ENCODE measurements around the gene FBF1. TPM values are rescaled to one million over a fixed set of nuclear protein-coding genes. Genes with fewer than 3 reads are reported as not detected.

The FBF1 gene
- total and polyA plus RNA-seq, 9 of the 15 experiments (the other 6 are each of a cell fraction or from before 2014, with no cell fraction given): 0.46 to 14.9 (median 7.5) TPM

DNA sequence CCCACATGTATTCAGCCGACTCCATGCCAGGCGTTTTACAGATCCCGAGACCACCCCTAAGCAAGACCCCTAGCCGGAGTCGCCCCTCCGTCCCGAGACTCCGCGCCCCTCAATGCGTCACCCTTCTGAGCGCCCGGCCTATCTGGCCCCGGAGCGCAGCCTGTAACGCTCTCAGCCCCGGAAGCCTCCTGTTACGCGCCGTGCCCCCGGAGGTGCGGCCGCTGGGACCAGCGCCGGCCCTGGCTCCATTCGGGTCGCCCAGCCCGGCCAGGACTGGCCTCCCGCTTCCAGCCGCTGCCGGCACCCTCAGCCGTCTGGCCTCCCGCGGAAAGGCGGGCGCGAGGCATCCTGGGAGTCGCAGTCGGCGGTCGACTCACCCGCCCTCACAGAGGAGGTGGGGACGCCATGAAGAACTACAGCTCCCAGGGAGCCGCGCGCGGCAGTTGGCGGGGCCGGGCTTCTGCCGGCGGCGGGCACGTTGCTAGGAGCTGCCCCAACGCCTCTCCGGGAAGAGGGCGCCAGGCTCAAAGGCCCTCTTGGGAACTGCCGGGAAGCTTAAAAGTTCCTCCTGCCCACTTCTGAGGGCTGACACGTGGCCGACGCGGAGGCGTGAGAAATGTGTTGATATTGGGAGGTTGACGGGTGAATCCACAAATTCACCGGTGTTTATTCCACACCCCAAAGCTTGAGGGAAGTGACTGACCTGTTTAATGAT is at the start of gene FBF1 (continued):
- TF ChIP-seq ZNF785 (CRISPR knock-in tag; IDR thresholded peaks at IDR 0.05) (no peak), SRSF3 (IDR thresholded peaks at IDR 0.05; ENCODE audit: insufficient read depth, low read length) (no peak), FOXJ2 (tag; IDR thresholded peaks at IDR 0.05) (no peak), ZNF347 (CRISPR knock-in tag; IDR thresholded peaks at IDR 0.05; ENCODE audit: low read depth) (no peak), HDAC3 (IDR thresholded peaks at IDR 0.05; ENCODE audit: borderline replicate concordance, partially characterized antibody) (no peak), ERF (CRISPR knock-in tag; IDR thresholded peaks at IDR 0.05) (peak; percentile 74; the same call in 1 of the 2 replicates), NFRKB (IDR thresholded peaks at IDR 0.05; ENCODE audit: low read depth) (no peak), NFATC3 (IDR thresholded peaks at IDR 0.05) (no peak), NELFE (IDR thresholded peaks at IDR 0.05; ENCODE audit: insufficient read depth, insufficient read length) (no peak), ETV1 (tag; conservative IDR thresholded peaks at IDR 0.05; ENCODE audit: low read depth) (no peak), KDM2B (CRISPR knock-in tag; IDR thresholded peaks at IDR 0.05) (no peak), TRIM24 (IDR thresholded peaks at IDR 0.05) (no peak), SPI1 (IDR thresholded peaks at IDR 0.05; ENCODE audit: borderline replicate concordance, low read depth, low read length) (no peak), ZNF354B (CRISPR knock-in tag; IDR thresholded peaks at IDR 0.05) (no peak), ZNF431 (CRISPR knock-in tag; IDR thresholded peaks at IDR 0.05) (no peak), MECOM (CRISPR knock-in tag; IDR thresholded peaks at IDR 0.05) (no peak), ESRRA (IDR thresholded peaks at IDR 0.05; ENCODE audit: borderline replicate concordance, low read depth) (peak; percentile 39; the same call in 1 of the 2 replicates), ZNF79 (CRISPR knock-in tag; IDR thresholded peaks at IDR 0.05; ENCODE audit: low read depth) (no peak), ZNF551 (CRISPR knock-in tag; IDR thresholded peaks at IDR 0.05) (no peak), HDAC1 (IDR thresholded peaks at IDR 0.05) (peak in 1 of 2 experiments; percentile 87; a peak in 2 of 4 replicates), SRSF7 (optimal IDR thresholded peaks at IDR 0.05; ENCODE audit: low read depth, low read length) (no peak), SIRT6 (IDR thresholded peaks at IDR 0.05; ENCODE audit: low read depth, low read length) (no peak), NBN (IDR thresholded peaks at IDR 0.05; ENCODE audit: low read depth) (no peak)
- TF ChIP-seq, protein P1, sequence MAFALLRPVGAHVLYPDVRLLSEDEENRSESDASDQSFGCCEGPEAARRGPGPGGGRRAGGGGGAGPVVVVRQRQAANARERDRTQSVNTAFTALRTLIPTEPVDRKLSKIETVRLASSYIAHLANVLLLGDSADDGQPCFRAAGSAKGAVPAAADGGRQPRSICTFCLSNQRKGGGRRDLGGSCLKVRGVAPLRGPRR (CRISPR knock-in tag; IDR thresholded peaks at IDR 0.05): no peak
- TF ChIP-seq, protein P2, sequence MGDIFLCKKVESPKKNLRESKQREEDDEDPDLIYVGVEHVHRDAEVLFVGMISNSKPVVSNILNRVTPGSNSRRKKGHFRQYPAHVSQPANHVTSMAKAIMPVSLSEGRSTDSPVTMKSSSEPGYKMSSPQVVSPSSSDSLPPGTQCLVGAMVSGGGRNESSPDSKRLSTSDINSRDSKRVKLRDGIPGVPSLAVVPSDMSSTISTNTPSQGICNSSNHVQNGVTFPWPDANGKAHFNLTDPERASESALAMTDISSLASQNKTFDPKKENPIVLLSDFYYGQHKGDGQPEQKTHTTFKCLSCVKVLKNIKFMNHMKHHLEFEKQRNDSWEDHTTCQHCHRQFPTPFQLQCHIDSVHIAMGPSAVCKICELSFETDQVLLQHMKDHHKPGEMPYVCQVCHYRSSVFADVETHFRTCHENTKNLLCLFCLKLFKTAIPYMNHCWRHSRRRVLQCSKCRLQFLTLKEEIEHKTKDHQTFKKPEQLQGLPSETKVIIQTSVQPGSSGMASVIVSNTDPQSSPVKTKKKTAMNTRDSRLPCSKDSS (IDR thresholded peaks at IDR 0.05; ENCODE audit: low read depth, partially characterized antibody): no peak
- TF ChIP-seq, protein P3, sequence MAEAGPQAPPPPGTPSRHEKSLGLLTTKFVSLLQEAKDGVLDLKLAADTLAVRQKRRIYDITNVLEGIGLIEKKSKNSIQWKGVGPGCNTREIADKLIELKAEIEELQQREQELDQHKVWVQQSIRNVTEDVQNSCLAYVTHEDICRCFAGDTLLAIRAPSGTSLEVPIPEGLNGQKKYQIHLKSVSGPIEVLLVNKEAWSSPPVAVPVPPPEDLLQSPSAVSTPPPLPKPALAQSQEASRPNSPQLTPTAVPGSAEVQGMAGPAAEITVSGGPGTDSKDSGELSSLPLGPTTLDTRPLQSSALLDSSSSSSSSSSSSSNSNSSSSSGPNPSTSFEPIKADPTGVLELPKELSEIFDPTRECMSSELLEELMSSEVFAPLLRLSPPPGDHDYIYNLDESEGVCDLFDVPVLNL (CRISPR knock-in tag; IDR thresholded peaks at IDR 0.05; ENCODE audit: low read depth): no peak
- TF ChIP-seq, protein P4, sequence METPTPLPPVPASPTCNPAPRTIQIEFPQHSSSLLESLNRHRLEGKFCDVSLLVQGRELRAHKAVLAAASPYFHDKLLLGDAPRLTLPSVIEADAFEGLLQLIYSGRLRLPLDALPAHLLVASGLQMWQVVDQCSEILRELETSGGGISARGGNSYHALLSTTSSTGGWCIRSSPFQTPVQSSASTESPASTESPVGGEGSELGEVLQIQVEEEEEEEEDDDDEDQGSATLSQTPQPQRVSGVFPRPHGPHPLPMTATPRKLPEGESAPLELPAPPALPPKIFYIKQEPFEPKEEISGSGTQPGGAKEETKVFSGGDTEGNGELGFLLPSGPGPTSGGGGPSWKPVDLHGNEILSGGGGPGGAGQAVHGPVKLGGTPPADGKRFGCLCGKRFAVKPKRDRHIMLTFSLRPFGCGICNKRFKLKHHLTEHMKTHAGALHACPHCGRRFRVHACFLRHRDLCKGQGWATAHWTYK (CRISPR knock-in tag; IDR thresholded peaks at IDR 0.05): 0 out of 2 replicates have a peak, but pooled peaks have one; percentile 75
